ENCODE data around the gene GOLGA8A.
"Not testable (repeated sequence)": the region's sequence is repeated elsewhere in the genome, so short reads cannot be mapped to it uniquely, and the experiment has no call there.

GOLGA8A gene

GRCh38 chr15:34408973-34409372 lies 28.6 kb downstream of the GOLGA8A start:
- DNase-seq = not testable (repeated sequence)

GRCh38 chr15:34403899-34404298 lies 33.7 kb downstream of the GOLGA8A start:
- not testable (repeated sequence) for DNase-seq

GRCh38 chr15:34403160-34403598 lies 34.4 kb downstream of the GOLGA8A start:
- not testable (repeated sequence) for DNase-seq

GRCh38 chr15:34397637-34398259 lies 39.9 kb downstream of the GOLGA8A start:
- not testable (repeated sequence) for DNase-seq

- DNase-seq = not testable (repeated sequence)
Measured at GRCh38 chr15:34392981-34393380, 44.6 kb downstream of the GOLGA8A start.

GRCh38 chr15:34389594-34390086 lies 48.0 kb downstream of the GOLGA8A start:
- not testable (repeated sequence) for DNase-seq

Data from NCI-H1048 (cell line).